GM23248 (cell line): ENCODE measurements around the gene FAF2.
"Not testable (repeated sequence)": the region's sequence is repeated elsewhere in the genome, so short reads cannot be mapped to it uniquely, and the experiment has no call there.

ENCODE experiments used
- EZH2 ChIP-seq: fragments of 200-600 bp; sonication (generic); IDR thresholded peaks from 2 replicates; pipeline ENCODE4 v1.6.1; 2018; ENCODE audit warnings: antibody characterized with exemption, mild to moderate bottlenecking; ENCODE audit not compliant: insufficient read depth, poor library complexity, severe bottlenecking
- EZH2phosphoT487 ChIP-seq: fragments of 200-600 bp; sonication (generic); IDR thresholded peaks from 2 replicates; pipeline ENCODE4 v1.6.1; 2018; ENCODE audit warnings: antibody characterized with exemption, moderate library complexity, mild to moderate bottlenecking, low read depth; ENCODE audit not compliant: insufficient read depth

DNA sequence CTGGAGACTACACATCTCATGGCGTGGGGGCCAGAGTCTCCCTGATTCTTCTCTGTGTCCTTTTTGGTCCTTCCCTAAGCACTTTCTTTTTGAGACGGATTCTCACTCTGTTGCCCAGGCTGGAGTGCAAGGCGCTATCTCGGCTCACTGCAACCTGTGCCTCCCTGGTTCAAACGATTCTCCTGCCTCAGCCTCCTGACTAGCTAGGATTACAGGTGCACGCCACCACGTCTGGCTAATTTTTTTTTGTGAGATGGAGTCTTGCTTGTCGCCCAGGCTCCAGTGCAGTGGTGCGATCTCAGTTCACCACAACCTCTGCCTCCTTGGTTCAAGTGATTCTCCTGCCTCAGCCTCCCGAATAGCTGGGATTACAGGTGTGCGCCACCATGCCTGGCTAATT lies 102.8 kb downstream of the FAF2 start:
- TF ChIP-seq EZH2, EZH2phosphoT487: not testable (repeated sequence)
